ENCODE results near the gene LRRC3B.

The LRRC3B gene

GRCh38 chr3:26712211-26713026 lies 89.8 kb downstream of the LRRC3B start:
- DNase-seq (ENCODE audit: low read depth) = no peak

- no peak for DNase-seq (ENCODE audit: low read depth)
These were observed 90.5 kb downstream of the LRRC3B start for GRCh38 chr3:26713091-26713490.

- no peak for DNase-seq (ENCODE audit: low read depth)
These were observed 91.9 kb downstream of the LRRC3B start for GRCh38 chr3:26714485-26714884.

- no peak for DNase-seq (ENCODE audit: low read depth)
These were observed 92.9 kb downstream of the LRRC3B start for GRCh38 chr3:26715431-26715830.

- DNase-seq (ENCODE audit: low read depth) = no peak
These were observed 95.7 kb downstream of the LRRC3B start for GRCh38 chr3:26718315-26718714.

- no peak for DNase-seq (ENCODE audit: low read depth)
These were observed 96.6 kb downstream of the LRRC3B start for GRCh38 chr3:26719134-26719533.

GRCh38 chr3:26721047-26721446 lies 98.5 kb downstream of the LRRC3B start:
- DNase-seq (ENCODE audit: low read depth) = no peak

- DNase-seq (ENCODE audit: low read depth) = no peak
These were observed 109.3 kb downstream of the LRRC3B start for GRCh38 chr3:26731843-26732242.

- DNase-seq (ENCODE audit: low read depth) = no peak
These were observed 127.7 kb downstream of the LRRC3B start for GRCh38 chr3:26750263-26750662.

- DNase-seq (ENCODE audit: low read depth) = no peak
These were observed 129.9 kb downstream of the LRRC3B start for GRCh38 chr3:26752466-26752865.

- DNase-seq (ENCODE audit: low read depth) = no peak
These were observed 130.5 kb downstream of the LRRC3B start for GRCh38 chr3:26753095-26753494.

GRCh38 chr3:26757978-26758377 lies 135.4 kb downstream of the LRRC3B start:
- no peak for DNase-seq (ENCODE audit: low read depth)

All from stimulated activated CD8-positive, alpha-beta memory T cell treated with anti-CD3 and anti-CD28 coated beads, Interleukin-15, amount 100 ng/mL, for 24 hours (primary cell).